ENCODE data around the gene GNPTAB.

Gene GNPTAB

DNA sequence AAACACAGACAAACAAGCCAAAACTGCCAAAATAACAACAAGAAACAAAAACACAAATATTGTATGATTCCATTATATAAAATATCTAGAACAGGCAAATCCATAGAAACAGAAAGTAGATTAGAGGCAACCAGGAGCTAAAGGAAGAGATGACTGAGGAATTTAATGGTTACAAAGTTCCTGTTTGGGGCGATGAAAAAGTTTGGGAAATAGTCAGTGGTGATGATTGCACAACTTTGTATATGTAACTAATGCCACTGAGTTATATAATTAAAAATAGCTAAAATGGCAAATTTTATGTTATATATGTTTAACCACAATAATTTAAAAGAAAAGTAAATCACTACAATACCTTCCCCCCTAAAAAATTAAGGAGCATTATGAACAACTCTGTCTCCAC, 24.5 kb downstream of the GNPTAB start:
- no peak for TF ChIP-seq POLR2A (IDR thresholded peaks at IDR 0.05; ENCODE audit: low read depth, low read length)
- DNase-seq (ENCODE audit: insufficient read length, low spot score): no peak
- FAIRE-seq: no peak

DNA sequence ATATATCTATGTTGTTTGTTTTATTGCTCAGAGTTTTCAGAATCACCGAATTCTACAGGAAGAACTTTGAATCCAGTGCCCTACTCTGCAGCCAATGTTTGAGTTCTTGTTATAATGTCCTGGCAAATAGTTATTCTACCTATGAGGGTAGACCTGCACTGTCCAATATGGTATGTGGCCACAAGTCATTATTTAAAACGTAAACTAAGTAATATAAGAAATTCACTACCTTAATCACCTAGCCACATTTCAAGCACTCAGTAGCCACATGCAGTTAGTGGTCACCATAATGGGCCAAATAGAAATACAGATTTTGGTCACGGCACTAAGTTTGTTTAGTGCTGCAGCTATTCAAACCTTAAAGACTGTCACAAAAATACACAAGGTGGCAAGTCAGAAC, 26.4 kb downstream of the GNPTAB start:
- FAIRE-seq (no peak), DNase-seq (ENCODE audit: insufficient read length, low spot score) (no peak)
- TF ChIP-seq POLR2A (IDR thresholded peaks at IDR 0.05; ENCODE audit: low read depth, low read length): no peak

DNA sequence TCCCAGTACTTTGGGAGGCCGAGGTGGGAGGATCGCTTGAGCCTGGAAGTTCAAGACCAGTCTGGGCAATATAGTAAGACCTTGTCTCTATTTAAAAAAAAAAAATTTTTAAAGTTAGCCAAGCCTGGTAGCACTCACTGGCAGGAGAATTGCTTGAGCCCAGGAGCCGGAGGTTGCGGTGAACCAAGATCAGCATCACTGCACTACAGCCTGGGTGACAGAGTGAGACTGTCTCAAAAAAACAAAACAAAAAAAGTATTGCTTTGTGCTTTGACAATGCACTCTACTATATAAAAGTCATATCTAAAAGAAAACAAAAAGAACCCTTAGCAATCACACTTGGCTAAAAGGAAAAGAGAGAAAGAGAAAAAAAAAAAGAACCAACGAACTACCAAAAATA, 26.8 kb downstream of the GNPTAB start:
- TF ChIP-seq POLR2A (IDR thresholded peaks at IDR 0.05; ENCODE audit: low read depth, low read length): no peak
- DNase-seq (ENCODE audit: insufficient read length, low spot score) (no peak), FAIRE-seq (no peak)

DNA sequence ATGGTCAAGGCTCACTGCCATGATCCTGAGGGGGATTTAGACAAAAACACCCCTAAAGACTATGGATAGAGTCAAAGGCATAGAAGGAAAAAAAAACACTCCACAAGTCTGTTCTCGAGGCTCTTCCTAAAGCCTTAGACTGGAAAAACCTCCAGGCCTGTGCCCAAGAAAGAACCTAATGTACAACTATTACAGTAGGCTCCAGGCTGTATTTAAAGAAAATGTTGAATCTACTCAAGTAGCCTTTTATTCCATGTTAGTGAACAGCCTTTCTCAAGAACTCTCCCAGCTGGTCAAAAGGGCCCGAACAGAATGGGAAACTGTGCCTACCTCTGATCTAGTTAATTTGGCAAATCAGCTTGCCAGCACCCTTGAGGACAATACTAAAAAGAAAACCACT, 28.3 kb downstream of the GNPTAB start:
- DNase-seq (ENCODE audit: insufficient read length, low spot score): no peak
- no peak for TF ChIP-seq POLR2A (IDR thresholded peaks at IDR 0.05; ENCODE audit: low read depth, low read length)
- FAIRE-seq: no peak

DNA sequence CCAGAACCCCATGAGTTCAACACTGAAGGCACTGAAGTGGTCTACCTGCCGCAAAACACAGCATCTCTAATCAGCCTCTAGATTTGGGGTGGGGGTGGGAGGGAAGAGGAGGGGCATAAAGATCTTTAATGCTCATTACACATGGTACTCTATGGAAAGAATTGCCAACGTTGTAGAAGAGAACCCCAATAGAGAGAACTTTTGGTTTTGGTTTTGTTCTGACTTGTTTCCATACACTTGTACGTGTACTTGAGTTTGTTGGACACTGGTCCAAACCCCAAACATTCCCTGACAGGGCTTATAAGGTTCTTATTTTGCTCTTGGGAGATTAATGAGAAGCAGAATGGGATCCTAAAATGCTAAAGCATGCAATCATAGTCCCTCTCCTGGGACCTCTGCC, 31.0 kb downstream of the GNPTAB start:
- TF ChIP-seq POLR2A (IDR thresholded peaks at IDR 0.05; ENCODE audit: low read depth, low read length): no peak
- no peak for DNase-seq (ENCODE audit: insufficient read length, low spot score)
- FAIRE-seq: no peak

DNA sequence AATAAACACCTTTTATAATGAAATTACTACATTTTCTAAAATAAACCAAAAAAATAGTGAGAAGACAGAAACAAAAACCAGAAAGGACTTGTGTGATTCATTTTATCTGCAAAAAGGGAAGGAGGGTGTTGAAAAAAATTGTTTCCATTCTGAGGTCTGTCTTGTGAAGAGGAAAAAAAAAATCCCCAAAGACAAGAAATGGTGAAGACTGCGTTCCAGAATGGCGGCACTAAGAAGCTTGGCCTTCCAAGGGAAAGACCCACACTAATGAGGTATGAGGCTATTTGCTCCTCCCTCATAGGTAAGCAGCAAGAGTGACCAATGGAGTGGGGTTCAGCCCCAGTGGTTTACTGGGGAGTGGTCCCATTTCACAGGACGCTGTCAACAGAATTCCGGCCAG, 35.0 kb downstream of the GNPTAB start:
- no peak for TF ChIP-seq POLR2A (IDR thresholded peaks at IDR 0.05; ENCODE audit: low read depth, low read length)
- FAIRE-seq: no peak
- DNase-seq (ENCODE audit: insufficient read length, low spot score): no peak

DNA sequence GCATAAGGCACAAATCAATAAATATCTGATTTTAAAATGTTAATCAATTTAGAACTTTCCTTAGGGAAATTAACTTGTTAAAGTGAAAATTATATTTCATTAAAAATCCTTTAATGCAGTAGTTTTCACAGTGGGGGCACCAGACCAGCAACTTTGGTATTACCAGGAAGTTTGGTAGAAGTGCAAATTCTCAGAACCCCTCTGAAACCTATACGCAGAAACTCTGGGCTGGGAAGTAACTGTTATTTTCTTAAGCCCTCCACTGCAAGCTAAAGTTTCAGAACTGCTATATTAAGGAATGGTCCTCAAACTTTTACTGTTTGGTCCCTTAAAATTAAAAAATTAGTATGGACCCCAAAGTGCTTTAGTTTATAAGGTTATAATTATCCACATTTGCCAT, 35.7 kb downstream of the GNPTAB start:
- FAIRE-seq: no peak
- no peak for DNase-seq (ENCODE audit: insufficient read length, low spot score)
- no peak for TF ChIP-seq POLR2A (IDR thresholded peaks at IDR 0.05; ENCODE audit: low read depth, low read length)

DNA sequence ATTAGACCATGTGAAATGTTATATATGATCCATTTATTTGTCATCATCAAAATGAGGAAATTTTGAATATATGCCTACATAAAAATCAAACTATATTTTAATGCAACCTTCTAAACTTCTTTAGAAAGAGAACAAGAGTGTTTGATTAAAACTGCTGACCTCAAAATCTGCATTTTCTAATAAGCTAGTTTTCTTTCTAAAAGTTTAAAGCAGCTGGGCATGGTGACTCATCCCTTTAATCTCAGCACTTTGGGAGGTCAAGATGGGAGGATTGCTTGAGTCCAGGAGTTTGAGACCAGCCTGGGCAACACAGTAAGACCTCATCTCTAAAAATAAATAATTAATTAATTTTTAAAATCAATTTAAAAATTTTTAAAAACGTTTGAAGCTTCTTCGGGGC, 36.2 kb downstream of the GNPTAB start:
- no peak for TF ChIP-seq POLR2A (IDR thresholded peaks at IDR 0.05; ENCODE audit: low read depth, low read length)
- no peak for FAIRE-seq
- DNase-seq (ENCODE audit: insufficient read length, low spot score): no peak

DNA sequence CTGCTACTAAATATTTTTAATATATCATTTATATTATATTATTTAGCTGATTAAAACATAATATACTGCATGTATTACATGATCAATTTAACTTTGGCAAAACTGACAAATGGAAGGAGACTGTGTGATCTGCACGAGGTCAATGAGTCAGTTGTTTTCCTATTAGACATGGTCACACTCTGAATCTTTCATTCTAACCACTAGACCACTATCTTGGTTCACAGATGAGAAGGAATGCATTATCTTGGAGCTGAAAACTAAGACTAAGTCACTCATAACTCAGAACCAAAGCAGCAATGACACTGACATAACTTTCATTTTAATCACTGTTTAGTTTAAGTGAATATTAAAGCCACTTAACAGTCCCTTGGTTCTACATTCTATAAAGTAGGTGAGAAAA, 37.4 kb downstream of the GNPTAB start:
- DNase-seq (ENCODE audit: insufficient read length, low spot score): peak; percentile 34
- peak; percentile 96 for FAIRE-seq
- TF ChIP-seq POLR2A (IDR thresholded peaks at IDR 0.05; ENCODE audit: low read depth, low read length): no peak

DNA sequence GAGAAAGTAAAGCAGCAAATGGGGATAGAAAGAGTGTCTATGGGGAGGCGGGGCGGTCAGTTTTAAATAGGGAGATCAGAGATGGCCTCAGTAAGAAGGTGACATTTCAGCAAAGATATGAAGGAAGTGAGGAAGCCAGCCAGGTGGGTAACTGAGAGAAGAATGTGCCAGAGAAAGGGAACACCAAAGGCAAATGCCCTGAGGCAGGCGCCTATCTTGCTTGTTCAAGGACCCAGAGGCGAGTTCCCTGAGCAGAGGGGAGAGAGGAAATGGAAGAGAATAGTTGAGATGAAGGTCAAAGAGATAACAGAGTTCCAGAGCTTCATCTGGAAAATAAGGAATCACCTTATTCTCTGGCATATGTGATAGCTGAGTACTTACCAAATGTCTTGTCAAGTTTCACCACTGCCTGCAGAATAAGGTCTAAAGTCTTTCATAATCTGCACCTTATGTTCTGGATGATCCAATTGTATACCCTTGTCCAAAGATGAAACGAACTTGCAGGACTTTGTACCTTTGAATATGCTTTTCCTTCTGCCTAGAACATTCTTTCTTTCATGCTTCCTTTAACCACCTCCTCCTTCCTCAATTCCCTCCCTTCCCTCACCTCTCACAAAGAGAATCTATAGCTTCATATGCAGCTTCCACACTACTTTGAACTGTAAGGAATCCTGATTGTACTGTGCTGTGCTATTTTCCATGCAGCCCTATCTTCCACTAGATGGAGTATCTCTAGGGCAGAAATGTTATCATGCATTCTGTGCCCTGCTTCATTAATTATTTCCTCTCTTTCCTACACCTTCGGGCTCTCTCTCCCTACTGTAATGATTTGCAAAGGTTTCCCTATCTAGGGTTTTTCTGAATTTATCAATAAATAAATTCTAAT, 38.5 kb downstream of the GNPTAB start:
- no peak for DNase-seq (ENCODE audit: insufficient read length, low spot score)
- FAIRE-seq: peak; percentile 15
- no peak for TF ChIP-seq POLR2A (IDR thresholded peaks at IDR 0.05; ENCODE audit: low read depth, low read length)

DNA sequence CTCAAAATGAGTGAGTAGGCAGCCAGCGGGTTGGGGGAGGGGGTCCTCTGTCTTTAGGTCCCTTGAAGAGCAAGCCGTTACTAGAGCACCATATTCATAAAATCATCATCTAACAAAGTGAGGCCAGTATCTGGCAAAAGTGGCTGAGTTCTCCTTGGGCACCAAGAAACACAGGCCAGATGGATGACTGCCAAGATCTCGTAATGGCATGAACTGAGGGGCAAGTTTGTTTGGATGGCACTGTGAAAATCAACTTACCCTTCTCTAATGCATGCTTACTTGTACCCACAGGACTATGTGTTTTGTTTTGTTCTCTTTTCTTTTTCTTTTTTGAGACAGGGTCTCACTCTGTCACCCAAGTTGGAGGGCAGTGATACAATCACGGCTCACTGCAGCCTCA, 41.6 kb downstream of the GNPTAB start:
- DNase-seq (ENCODE audit: insufficient read length, low spot score): no peak
- FAIRE-seq: no peak
- TF ChIP-seq POLR2A (IDR thresholded peaks at IDR 0.05; ENCODE audit: low read depth, low read length): no peak

DNA sequence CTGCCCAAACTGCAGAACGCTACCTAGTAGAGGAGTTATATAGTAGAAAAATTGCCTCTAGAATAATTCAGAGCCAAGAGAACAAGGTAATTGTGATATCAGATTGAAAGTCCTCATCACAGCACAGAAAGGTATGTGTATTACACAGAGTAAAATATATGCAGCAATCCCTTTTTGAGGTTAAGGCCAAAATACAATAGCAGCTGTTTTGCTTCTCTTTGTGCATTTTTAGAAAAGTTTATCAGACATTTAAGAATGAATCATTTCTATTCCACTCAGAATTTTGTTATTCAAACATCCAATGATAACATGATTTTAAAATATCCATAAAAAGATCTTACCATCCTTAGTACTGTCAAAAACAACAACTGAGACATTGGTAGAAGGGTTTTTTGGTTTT, 45.1 kb downstream of the GNPTAB start:
- no peak for TF ChIP-seq POLR2A (IDR thresholded peaks at IDR 0.05; ENCODE audit: low read depth, low read length)
- DNase-seq (ENCODE audit: insufficient read length, low spot score) (no peak), FAIRE-seq (no peak)

DNA sequence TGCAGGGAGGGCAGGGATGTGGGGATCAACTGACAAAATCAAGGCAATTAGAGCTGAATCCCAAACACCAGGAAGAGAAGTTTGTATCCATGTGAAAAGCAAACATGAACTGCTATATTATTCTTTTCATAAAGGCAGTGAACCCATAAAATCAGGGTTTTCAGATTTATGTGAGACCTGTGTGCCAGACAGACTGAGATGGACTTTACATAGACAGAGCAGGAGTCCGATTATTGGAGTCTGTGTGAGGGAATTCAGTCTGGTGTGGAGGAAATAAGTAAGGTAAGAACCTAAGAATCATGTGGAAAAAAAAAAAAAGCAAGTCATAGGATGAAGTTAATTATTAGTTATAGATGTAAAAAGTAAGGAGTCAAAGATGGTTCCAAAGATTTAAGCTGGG, 46.4 kb downstream of the GNPTAB start:
- DNase-seq (ENCODE audit: insufficient read length, low spot score): no peak
- TF ChIP-seq POLR2A (IDR thresholded peaks at IDR 0.05; ENCODE audit: low read depth, low read length): no peak
- no peak for FAIRE-seq

DNA sequence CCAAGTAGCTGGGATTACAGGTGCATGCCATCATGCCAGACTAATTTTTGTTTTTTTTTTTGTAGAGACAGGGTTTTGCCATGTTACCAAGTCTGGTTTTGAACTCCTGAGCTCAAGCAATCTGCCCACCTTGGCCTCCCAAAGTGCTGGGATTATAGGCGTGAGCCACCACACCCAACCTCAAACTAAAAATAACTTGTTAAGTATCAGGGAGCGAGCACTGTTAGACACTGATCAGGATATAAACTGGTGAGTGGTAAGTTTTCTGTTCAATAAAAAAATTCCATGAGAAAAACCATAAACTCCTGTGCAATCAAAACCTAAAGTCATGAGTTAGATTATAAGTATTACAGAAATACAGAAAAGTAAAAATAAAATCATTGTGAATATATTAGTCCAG, 46.9 kb downstream of the GNPTAB start:
- no peak for DNase-seq (ENCODE audit: insufficient read length, low spot score)
- FAIRE-seq: no peak
- no peak for TF ChIP-seq POLR2A (IDR thresholded peaks at IDR 0.05; ENCODE audit: low read depth, low read length)

DNA sequence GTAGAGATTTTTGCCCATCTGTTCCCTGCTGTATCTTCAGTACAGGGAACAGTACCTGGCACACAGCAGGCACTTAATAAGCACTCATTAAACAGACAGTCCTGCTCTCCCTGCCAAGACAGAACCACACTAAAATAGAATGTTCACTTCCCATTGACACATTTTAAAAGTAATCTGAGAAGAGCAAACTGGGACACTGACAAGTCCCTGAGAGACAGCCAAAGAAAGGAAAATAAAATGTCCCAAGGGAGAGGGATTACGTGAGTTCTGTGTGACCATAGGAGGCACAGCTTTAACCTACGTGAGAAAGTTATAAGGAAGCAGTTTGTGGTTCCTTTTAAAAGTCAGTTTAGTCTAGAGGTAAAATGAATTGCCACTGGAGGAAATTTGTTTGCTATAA, 47.6 kb downstream of the GNPTAB start:
- DNase-seq (ENCODE audit: insufficient read length, low spot score): no peak
- FAIRE-seq: no peak
- no peak for TF ChIP-seq POLR2A (IDR thresholded peaks at IDR 0.05; ENCODE audit: low read depth, low read length)

Measured in H54 (cell line).